Activated T-cell treated with anti-CD3 and anti-CD28 coated beads, Interleukin-2, amount 50 U/mL, for 72 hours (primary cell): ENCODE results near the gene GMDS. TPM values are rescaled to one million over a fixed set of nuclear protein-coding genes. Genes with fewer than 3 reads are reported as not detected.

Experiments used
- ATAC-seq, 2 donors: fragments of 150-1000 bp; cut with Tn5 transposase; replicated peaks in 1 of 2; 2 replicates each; pipeline ENCODE4 v1.10.0; 2021; ENCODE audit warnings: moderate library complexity in 2 of 2, mild to moderate bottlenecking in 1 of 2
- DNase-seq, 2 donors: peaks; one replicate each; pipeline ENCODE4 v3.0.0; 2021 to 2022; ENCODE audit warnings: mixed read lengths in 1 of 2
- H3K27ac Mint-ChIP-seq: one replicate; pipeline ENCODE4 v1.8.0; 2022; ENCODE audit warnings: mild to moderate bottlenecking, moderate library complexity, mixed read lengths
- H3K27me3 Mint-ChIP-seq: one replicate; pipeline ENCODE4 v1.8.0; 2022; ENCODE audit warnings: low read depth, mixed read lengths
- H3K36me3 Mint-ChIP-seq, 2 donors: one replicate each; pipeline ENCODE4 v1.8.0; 2022; ENCODE audit warnings: mixed read lengths in 2 of 2, mild to moderate bottlenecking in 1 of 2; ENCODE audit not compliant: insufficient read depth in 2 of 2
- H3K4me1 Mint-ChIP-seq: one replicate; pipeline ENCODE4 v1.8.0; 2022; ENCODE audit warnings: low read depth, mixed read lengths
- H3K4me3 Mint-ChIP-seq, 2 donors: one replicate each; pipeline ENCODE4 v1.8.0; 2022; ENCODE audit warnings: mild to moderate bottlenecking in 2 of 2, mixed read lengths in 2 of 2, moderate library complexity in 2 of 2
- H3K9me3 Mint-ChIP-seq, 2 donors: one replicate each; pipeline ENCODE4 v1.8.0; 2022; ENCODE audit warnings: mixed read lengths in 2 of 2
- total RNA-seq, 2 donors: library from RNA; stranded (reverse); gene quantifications; one replicate each; pipeline ENCODE4 v1.2.3, GENCODE V29; 2022

Gene GMDS
- total RNA-seq, 2 donors from 2014 or later = 23.8 to 33.0 TPM

DNA sequence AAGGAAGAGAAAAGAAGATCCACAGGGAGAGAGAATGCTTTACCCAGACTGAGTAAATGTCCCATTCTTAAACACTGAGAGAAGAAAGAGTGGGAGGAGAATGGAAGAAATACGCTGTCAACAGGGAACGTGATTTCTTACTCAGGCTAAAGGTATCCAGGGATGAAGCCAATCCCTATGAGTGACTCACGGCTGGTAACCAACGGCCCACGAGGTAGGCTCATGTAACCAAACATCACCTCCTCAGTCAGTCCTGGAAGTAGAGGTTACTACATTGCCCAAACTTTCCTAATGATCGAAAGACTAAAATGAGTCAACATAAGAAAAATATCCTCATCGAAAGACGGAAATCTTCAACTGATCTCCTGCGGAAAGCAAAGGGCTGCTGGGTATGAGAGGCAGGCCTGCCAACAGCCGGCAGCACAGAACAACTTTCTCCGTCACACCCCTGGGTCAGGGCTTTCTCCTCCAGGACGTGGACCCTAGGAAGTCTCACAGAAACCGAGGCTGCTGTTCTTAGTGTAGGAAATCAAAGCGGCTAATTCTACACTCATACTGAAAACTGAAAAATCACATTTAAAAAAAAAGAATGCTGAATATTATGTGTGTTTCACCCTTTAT, 292.6 kb downstream of the GMDS start:
- DNase-seq (no peak), ATAC-seq (no peak)
- Mint-ChIP-seq H3K4me3 (no peak overlapping the region), H3K27me3 (no peaks in the 10 kb centered on the region), H3K9me3 (no peaks in the 10 kb centered on the region), H3K36me3 (no peaks in the 10 kb centered on the region), H3K27ac (no peak overlapping the region), H3K4me1 (no peaks in the 10 kb centered on the region)

DNA sequence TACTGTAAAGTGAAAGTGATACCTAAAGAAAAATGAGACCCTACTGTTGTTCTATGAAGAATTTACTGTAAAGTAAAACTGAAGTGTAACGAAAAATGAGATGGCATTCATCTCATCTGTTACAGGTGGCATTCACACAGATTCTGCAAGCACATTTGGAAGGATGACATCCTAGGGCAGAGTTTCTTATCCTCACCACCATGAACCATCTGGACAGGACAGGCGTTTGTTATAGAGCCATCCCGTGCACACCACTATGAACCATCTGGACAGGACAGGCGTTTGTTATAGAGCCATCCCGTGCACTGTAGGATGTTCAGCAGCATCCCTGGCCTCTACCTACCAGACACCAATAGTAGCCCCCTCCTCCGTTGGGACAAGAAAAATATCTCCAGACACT, 294.8 kb downstream of the GMDS start:
- no peak overlapping the region for H3K27ac Mint-ChIP-seq
- H3K4me3 Mint-ChIP-seq = no peak overlapping the region
- no peaks in the 10 kb centered on the region for H3K27me3 Mint-ChIP-seq
- DNase-seq = no peak
- ATAC-seq = no peak
- H3K4me1 Mint-ChIP-seq = no peaks in the 10 kb centered on the region
- H3K36me3 Mint-ChIP-seq = no peaks in the 10 kb centered on the region
- no peaks in the 10 kb centered on the region for H3K9me3 Mint-ChIP-seq

GRCh38 chr6:1949538-1949937, 295.9 kb downstream of the GMDS start:
- ATAC-seq (no peak), DNase-seq (no peak)
- Mint-ChIP-seq H3K36me3 (no peaks in the 10 kb centered on the region), H3K4me1 (no peaks in the 10 kb centered on the region), H3K27ac (no peak overlapping the region), H3K27me3 (no peaks in the 10 kb centered on the region), H3K4me3 (no peak overlapping the region), H3K9me3 (no peaks in the 10 kb centered on the region)

GRCh38 chr6:1947922-1948321, 297.5 kb downstream of the GMDS start:
- H3K4me1 Mint-ChIP-seq = no peaks in the 10 kb centered on the region
- no peak overlapping the region for H3K27ac Mint-ChIP-seq
- H3K9me3 Mint-ChIP-seq = no peaks in the 10 kb centered on the region
- H3K4me3 Mint-ChIP-seq = no peak overlapping the region
- H3K27me3 Mint-ChIP-seq = no peaks in the 10 kb centered on the region
- H3K36me3 Mint-ChIP-seq = no peaks in the 10 kb centered on the region
- ATAC-seq (no peak), DNase-seq (no peak)

DNA sequence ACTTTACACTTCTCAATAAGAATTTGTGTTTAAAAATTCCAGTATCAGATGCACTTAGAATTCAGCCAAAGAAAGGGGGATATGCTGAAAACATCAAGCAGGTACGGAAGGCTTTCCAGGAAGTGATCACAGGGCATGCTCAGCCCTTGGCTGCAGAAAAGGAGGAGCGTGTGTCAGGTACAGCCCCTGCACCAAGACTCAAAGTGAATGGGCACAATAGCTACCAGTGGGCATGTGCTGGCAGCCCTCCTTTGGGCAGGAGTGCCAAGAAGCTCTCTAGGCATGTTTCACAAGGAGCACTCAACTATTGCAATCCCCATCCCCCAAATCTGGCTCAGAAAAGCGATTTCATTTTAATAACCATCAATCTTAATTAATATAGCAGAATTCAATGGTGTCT, 298.8 kb downstream of the GMDS start:
- DNase-seq (no peak), ATAC-seq (no peak)
- Mint-ChIP-seq H3K9me3 (no peaks in the 10 kb centered on the region), H3K36me3 (no peaks in the 10 kb centered on the region), H3K27me3 (no peaks in the 10 kb centered on the region), H3K4me1 (no peaks in the 10 kb centered on the region), H3K4me3 (no peak overlapping the region), H3K27ac (no peak overlapping the region)

- no peaks in the 10 kb centered on the region for H3K9me3 Mint-ChIP-seq
- H3K36me3 Mint-ChIP-seq = no peaks in the 10 kb centered on the region
- no peaks in the 10 kb centered on the region for H3K4me1 Mint-ChIP-seq
- no peak overlapping the region for H3K4me3 Mint-ChIP-seq
- DNase-seq (no peak), ATAC-seq (peak in 1 of 2 donors; percentile 32)
- H3K27me3 Mint-ChIP-seq = no peaks in the 10 kb centered on the region
- no peak overlapping the region for H3K27ac Mint-ChIP-seq
These were observed 300.1 kb downstream of the GMDS start for GRCh38 chr6:1945235-1945832.

DNA sequence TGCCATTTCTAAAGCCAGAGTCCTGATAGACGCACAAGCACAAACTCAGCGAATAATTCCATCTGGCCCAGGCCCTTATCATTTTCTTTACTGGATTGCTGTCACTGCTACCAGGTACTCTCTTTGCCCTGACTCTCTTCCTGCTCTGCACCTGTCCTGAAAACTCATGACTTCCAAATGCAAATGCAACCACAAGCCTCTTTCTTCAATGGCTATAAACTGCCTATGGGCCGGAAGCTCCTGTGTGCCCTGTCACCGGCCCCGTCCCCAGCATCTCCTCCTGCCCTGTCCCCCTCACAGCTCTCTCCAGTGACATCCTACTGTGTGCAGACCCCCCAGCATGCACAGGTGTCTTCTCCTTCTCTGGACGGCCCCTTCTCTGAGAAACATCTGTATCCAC, 302.6 kb downstream of the GMDS start:
- Mint-ChIP-seq H3K4me3 (no peak overlapping the region), H3K36me3 (peaks cover 2 to 4% of the 10 kb centered on the region in 2 donors), H3K4me1 (no peaks in the 10 kb centered on the region), H3K9me3 (peaks cover 0 to 2% of the 10 kb centered on the region in 2 donors), H3K27ac (no peak overlapping the region), H3K27me3 (no peaks in the 10 kb centered on the region)
- no peak for ATAC-seq
- DNase-seq = no peak

DNA sequence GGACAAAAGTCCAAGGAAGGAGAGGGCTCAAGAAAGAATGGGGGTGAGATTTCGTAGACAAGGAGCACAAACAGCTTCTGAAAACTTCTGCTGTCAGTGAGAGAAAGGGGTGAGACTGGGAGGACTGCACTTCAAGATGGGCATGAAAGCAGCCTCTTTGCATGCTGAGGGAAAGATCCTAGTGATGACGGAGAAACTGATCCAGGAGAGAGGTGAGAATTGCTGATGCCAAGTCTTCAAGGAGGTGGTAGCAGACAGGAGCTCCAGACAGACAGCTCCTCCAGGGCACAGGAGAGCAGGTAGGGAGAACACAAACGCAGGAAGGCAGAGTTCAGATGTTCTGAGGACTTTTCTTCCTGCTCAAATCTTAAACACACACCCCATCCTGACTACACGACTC, 303.9 kb downstream of the GMDS start:
- H3K27ac Mint-ChIP-seq = no peak overlapping the region
- no peaks in the 10 kb centered on the region for H3K4me1 Mint-ChIP-seq
- peaks cover 2 to 4% of the 10 kb centered on the region in 2 donors for H3K36me3 Mint-ChIP-seq
- ATAC-seq (no peak), DNase-seq (no peak)
- H3K9me3 Mint-ChIP-seq = peaks cover 0 to 4% of the 10 kb centered on the region in 2 donors
- no peaks in the 10 kb centered on the region for H3K27me3 Mint-ChIP-seq
- H3K4me3 Mint-ChIP-seq = no peak overlapping the region

DNA sequence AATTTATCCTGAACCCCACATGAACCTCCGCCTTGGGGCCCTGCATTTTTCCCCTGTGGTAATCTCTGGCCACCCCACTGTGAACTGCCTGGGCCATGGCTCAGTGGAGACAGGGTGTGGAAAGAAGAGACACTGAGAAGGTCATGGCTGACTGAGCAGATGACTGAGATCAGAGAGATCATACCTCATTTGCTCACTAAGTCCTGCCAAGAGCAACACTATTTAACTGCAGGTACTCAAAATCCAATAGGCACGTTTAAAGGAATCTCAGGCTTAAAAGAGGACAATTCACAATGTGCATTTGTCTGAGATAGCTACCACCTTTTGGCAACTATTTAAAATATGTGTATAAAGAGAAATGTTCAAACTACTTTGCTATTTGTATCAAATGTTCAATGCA, 305.0 kb downstream of the GMDS start:
- Mint-ChIP-seq H3K27ac (no peak overlapping the region), H3K27me3 (no peaks in the 10 kb centered on the region), H3K4me3 (no peak overlapping the region), H3K9me3 (peaks cover 0 to 4% of the 10 kb centered on the region in 2 donors), H3K4me1 (no peaks in the 10 kb centered on the region), H3K36me3 (peaks cover 2 to 4% of the 10 kb centered on the region in 2 donors)
- no peak for ATAC-seq
- no peak for DNase-seq

DNA sequence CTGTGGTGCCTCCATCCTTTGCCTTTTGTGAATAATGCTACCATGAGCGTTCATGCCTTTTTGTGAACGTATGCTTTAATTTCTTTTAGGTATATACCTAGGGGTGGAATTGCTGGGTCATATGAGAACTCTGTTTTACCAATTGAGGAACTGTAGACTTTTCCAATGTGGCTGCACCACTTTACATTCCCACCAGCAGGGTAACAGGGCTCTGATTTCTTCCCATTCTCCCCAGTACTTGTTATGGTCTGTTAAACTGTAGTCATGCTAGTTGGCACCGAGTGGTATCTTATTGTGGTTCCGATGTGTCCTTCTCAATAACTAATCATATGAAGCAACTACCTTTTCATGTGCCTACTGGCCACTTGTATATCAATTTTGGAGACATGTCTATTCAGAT, 312.1 kb downstream of the GMDS start:
- peaks cover 0 to 1% of the 10 kb centered on the region in 2 donors for H3K36me3 Mint-ChIP-seq

DNA sequence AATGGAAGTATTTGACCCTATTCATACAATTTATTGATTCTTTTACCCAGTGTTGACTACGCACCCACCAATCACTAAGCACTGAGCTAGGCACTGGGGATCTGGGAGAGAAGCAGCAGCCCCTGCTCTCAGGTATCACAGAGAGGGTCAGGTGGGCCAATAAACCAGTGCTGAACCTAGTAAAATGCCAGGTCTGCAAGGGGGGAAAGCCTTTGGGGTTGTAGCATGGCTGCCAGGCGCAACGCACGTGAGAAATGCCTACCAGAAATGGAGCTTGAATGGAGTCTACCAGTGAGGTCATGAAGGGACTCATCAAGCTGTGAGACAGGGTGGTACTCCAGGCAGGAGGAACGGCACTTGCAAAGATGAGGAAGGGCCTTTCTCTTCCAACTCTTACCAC, 313.6 kb downstream of the GMDS start:
- no peak overlapping the region for H3K4me3 Mint-ChIP-seq
- ATAC-seq (no peak), DNase-seq (no peak)
- H3K4me1 Mint-ChIP-seq = no peaks in the 10 kb centered on the region
- no peaks in the 10 kb centered on the region for H3K27me3 Mint-ChIP-seq
- H3K36me3 Mint-ChIP-seq = peaks cover 0 to 3% of the 10 kb centered on the region in 2 donors
- H3K9me3 Mint-ChIP-seq = peaks cover 2 to 4% of the 10 kb centered on the region in 2 donors
- H3K27ac Mint-ChIP-seq = no peak overlapping the region

More for the DNA sequence above, 312.1 kb downstream of the GMDS start:
- Mint-ChIP-seq H3K4me3 (no peak overlapping the region), H3K9me3 (peaks cover 2 to 6% of the 10 kb centered on the region in 2 donors), H3K4me1 (no peaks in the 10 kb centered on the region), H3K27ac (no peak overlapping the region), H3K27me3 (no peaks in the 10 kb centered on the region)
- DNase-seq = no peak
- no peak for ATAC-seq

DNA sequence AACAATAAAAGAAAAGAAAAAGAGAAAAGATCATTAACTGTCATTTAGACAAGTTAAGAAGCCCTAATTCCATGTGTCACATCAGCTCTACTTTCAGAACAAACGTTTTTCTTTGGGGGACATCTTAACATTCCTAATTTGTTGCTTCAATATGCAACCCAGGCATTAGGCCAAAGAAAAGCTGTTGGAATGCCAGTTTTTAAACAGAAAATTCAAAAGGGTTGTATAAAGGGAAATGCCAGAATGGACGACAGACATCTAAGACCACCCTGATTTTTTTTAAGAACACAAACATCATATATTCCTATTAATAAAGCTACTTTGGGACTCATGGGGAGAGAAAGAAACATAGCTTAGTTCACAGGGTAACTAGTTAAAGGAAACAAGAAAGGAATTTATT, 315.0 kb downstream of the GMDS start:
- no peak for DNase-seq
- Mint-ChIP-seq H3K27me3 (no peaks in the 10 kb centered on the region), H3K4me3 (no peak overlapping the region), H3K4me1 (no peaks in the 10 kb centered on the region), H3K9me3 (peaks cover 2 to 6% of the 10 kb centered on the region in 2 donors), H3K36me3 (peaks cover 0 to 3% of the 10 kb centered on the region in 2 donors), H3K27ac (no peak overlapping the region)
- ATAC-seq = no peak

GRCh38 chr6:1929931-1930330, 315.5 kb downstream of the GMDS start:
- DNase-seq (no peak), ATAC-seq (no peak)
- no peaks in the 10 kb centered on the region for H3K27me3 Mint-ChIP-seq
- H3K4me3 Mint-ChIP-seq = no peak overlapping the region
- H3K4me1 Mint-ChIP-seq = no peaks in the 10 kb centered on the region
- peaks cover 2 to 6% of the 10 kb centered on the region in 2 donors for H3K9me3 Mint-ChIP-seq
- H3K36me3 Mint-ChIP-seq = peaks cover 0 to 3% of the 10 kb centered on the region in 2 donors
- H3K27ac Mint-ChIP-seq = no peak overlapping the region
